ENCODE data around the gene MBD1. TPM values are rescaled to one million over a fixed set of nuclear protein-coding genes. Genes with fewer than 3 reads are reported as not detected.

The MBD1 gene
- total and polyA plus RNA-seq, 10 of the 15 experiments (the other 5 are each of a cell fraction or from before 2014, with no cell fraction given), result 8.4 to 97.7 (median 59.9) TPM

- TF ChIP-seq CUX1 (IDR thresholded peaks at IDR 0.05; ENCODE audit: insufficient replicate concordance, low read depth, low read length) (no peak), CREB1 (IDR thresholded peaks at IDR 0.05; ENCODE audit: low read depth) (0 out of 2 replicates have a peak, but pooled peaks have one; percentile 58), STAT1 (conservative IDR thresholded peaks at IDR 0.05) (0 out of 2 replicates have a peak, but pooled peaks have one; percentile 54), RFX5 (IDR thresholded peaks at IDR 0.05; ENCODE audit: low read depth, low read length) (no peak), PKNOX1 (IDR thresholded peaks at IDR 0.05) (peak; percentile 21; the same call in 1 of the 2 replicates), ZBTB40 (IDR thresholded peaks at IDR 0.05; ENCODE audit: borderline replicate concordance) (no peak), ATF2 (IDR thresholded peaks at IDR 0.05; ENCODE audit: low read length) (no peak; the same call in 1 of the 2 replicates), ATF7 (IDR thresholded peaks at IDR 0.05; ENCODE audit: low read depth) (0 out of 2 replicates have a peak, but pooled peaks have one; percentile 15), PBX3 (IDR thresholded peaks at IDR 0.05; ENCODE audit: insufficient replicate concordance, low read depth, low read length) (no peak), CREM (IDR thresholded peaks at IDR 0.05; ENCODE audit: low read depth) (peak; percentile 60; the same call in 1 of the 2 replicates), SMC3 (IDR thresholded peaks at IDR 0.05; ENCODE audit: borderline replicate concordance, low read length) (peak; percentile 71), ZNF622 (IDR thresholded peaks at IDR 0.05) (no peak), SUPT20H (IDR thresholded peaks at IDR 0.05; ENCODE audit: borderline replicate concordance, control insufficient read depth, low read depth, low read length) (no peak)
These were observed 13.1 kb downstream of the MBD1 start (continued) for GRCh38 chr18:50268022-50268747.

Data from GM12878 (cell line).